NCI-H1436 treated with DMSO at 0.1 percent for 48 hours (cell line): ENCODE measurements around the gene OTOGL.
"Not testable (repeated sequence)": the region's sequence is repeated elsewhere in the genome, so short reads cannot be mapped to it uniquely, and the experiment has no call there.

Source experiments
- DNase-seq: peaks from one replicate; lab custom pipeline; 2025; lab: John Stamatoyannopoulos, UW

OTOGL gene

GRCh38 chr12:80121661-80122060, 22.3 kb downstream of the OTOGL start:
- DNase-seq: no peak

GRCh38 chr12:80129895-80130530, 30.7 kb downstream of the OTOGL start:
- no peak for DNase-seq

- DNase-seq: no peak
Measured at GRCh38 chr12:80135624-80136023, 36.3 kb downstream of the OTOGL start.

DNA sequence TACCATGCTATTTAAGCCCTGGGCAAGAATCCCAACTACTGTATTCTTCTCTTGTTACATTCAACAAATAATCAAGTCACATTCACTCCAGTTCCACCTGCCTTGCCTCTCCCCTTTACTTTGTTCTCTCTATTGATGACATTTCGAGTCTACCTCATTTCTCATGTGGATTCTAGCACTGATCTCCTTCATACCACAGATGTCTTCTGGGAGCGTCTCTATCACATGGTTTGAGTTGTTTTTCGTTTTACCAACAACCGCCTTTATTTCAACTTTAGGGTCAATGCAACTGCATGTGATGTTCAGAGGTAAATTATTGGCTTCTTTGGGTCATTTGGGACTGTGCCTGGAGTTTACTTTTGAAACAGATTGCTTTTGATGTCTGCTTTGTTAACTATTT, 40.7 kb downstream of the OTOGL start:
- no peak for DNase-seq

DNA sequence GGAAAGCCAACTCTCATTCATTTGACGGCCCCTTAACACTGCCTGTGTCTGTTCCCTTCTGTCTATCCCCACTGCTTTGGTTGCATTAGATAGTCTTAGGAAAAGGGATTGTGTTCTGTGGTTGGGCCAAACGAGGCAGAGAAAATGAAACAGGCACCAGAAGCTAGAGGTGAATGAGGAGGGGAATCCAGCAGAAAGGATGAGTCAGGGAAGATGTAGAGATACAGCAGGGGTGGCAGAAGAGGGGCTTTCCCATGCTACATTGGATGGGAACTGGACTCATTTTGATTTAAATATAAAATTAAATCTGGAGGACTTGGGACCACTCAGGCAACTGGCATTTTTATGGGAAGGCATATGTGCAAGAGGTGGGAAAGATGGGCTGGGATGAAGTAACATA, 43.3 kb downstream of the OTOGL start:
- DNase-seq: no peak

DNA sequence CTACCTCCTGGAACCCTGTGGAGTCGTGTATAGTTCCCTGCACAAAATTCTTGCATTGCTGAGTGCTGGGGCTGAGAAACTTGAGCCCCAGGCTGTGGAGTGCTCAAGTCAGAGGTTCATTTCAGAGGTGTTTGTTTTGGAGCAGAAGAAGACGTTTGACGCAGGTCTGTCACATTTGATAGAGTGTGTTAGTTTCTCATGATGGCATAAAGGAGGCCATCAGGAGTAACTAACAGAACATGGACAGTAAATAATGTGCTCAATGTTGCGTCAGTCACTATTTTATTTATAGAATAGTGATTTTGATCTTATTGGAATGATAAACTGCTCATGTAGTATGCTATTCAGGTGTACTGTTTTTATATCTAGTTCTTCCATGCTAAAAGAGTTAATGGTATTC, 44.2 kb downstream of the OTOGL start:
- no peak for DNase-seq

DNA sequence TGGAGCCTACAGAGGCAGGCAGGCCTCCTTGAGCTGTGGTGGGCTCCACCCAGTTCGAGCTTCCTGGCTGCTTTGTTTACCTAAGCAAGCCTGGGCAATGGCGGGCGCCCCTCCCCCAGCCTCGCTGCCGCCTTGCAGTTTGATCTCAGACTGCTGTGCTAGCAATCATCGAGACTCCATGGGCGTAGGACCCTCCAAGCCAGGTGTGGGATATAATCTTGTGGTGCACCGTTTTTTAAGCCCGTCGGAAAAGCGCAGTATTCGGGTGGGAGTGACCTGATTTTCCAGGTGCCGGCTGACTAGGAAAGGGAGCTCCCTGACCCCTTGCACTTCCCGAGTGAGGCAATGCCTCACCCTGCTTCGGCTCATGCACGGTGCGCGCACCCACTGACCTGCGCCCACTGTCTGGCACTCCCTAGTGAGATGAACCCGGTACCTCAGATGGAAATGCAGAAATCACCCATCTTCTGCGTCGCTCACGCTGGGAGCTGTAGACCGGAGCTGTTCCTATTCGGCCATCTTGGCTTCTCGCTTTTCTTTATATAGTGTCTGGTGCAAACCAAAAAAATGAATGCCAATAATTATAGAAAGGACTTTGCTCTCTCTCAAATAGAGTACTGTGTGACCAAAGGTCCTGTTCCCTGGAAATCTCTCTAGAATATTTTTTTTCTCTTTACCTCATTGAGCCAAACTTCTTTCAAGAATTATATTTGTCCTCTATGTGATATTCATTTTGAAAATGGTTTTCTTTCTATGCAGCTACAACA, 50.4 kb downstream of the OTOGL start:
- DNase-seq: not testable (repeated sequence)

GRCh38 chr12:80151131-80151530, 51.8 kb downstream of the OTOGL start:
- no peak for DNase-seq

DNA sequence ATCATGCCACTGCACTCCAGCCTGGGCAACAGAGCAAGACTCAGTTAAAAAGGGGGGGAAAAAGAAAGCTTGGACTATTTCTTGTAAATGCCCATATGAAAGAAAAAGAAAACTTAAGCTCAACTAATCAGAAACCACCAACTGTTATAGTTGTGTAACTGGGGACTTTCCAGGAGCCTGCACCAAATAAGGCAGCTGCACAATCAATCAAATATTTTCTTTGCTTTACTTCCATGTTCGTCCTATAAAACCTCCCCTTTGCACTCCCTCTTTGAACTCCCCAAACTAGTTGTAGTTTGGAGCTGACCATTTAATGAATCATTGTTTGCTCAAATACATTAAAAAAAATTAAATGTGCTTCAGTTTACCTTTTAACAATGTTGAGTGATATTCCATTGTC, 54.9 kb downstream of the OTOGL start:
- DNase-seq: no peak

- DNase-seq: no peak
Measured at GRCh38 chr12:80156306-80156705, 57.0 kb downstream of the OTOGL start.

GRCh38 chr12:80157645-80158044, 58.3 kb downstream of the OTOGL start:
- no peak for DNase-seq

GRCh38 chr12:80161612-80162011, 62.3 kb downstream of the OTOGL start:
- DNase-seq: no peak

GRCh38 chr12:80162177-80162576, 62.8 kb downstream of the OTOGL start:
- no peak for DNase-seq

- DNase-seq: no peak
Measured at GRCh38 chr12:80165746-80166145, 66.4 kb downstream of the OTOGL start.

DNA sequence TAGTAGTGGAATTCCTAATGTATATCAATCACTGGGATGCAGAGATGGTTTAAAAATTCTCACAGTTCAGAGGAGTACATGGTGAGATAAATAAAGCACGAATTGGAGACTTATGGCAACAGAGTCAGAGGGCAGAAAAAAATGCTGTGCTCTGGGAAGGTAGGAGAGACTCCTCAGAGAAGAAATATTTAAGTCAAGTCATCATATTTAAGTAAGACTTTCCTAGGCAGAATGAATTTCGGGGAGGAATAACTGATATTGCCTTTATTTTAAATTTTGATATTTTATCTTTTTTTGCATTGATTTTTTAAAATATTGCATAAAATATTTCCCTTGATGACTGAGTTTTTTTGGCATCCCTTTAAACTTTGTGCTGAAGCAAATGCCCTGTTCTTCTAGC, 67.4 kb downstream of the OTOGL start:
- DNase-seq: no peak

DNA sequence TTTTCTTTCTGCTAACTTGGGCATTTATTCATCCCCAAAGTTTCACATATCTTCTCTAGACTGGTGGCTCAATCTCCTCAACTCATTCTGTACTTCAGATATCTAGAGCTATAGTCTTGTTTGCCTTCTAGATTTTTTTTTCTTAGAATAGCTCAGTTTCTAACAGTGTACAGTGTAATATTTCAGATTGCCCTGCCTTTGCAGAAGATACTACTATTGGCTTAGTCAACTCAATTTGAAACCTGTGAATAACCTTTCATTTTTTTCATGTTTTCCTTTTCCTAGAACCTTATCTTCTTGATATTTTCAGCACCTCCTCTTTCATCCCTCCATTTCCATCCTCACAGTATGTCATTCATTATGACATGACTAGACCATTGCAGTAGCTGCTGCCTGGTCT, 69.6 kb downstream of the OTOGL start:
- no peak for DNase-seq

DNA sequence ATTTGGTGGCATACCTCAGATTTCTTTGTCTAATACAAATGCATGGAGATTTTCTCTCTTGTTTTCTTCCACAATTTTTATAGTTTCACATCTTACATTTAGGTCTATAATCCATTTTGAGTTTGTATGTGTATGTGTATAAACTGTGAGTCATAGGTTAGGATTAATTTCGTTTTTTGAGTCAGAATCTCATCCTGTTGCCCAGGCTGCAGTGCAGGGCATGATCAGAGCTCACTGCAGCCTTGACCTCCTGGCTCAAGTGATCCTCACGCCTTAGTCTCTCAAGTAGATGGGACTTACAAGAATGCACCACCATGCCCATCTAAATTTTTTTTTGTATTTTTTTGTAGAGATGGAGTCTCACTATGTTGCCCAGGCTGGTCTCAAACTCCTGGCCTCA, 71.6 kb downstream of the OTOGL start:
- no peak for DNase-seq

- no peak for DNase-seq
Measured at GRCh38 chr12:80173083-80173864, 73.9 kb downstream of the OTOGL start.

DNA sequence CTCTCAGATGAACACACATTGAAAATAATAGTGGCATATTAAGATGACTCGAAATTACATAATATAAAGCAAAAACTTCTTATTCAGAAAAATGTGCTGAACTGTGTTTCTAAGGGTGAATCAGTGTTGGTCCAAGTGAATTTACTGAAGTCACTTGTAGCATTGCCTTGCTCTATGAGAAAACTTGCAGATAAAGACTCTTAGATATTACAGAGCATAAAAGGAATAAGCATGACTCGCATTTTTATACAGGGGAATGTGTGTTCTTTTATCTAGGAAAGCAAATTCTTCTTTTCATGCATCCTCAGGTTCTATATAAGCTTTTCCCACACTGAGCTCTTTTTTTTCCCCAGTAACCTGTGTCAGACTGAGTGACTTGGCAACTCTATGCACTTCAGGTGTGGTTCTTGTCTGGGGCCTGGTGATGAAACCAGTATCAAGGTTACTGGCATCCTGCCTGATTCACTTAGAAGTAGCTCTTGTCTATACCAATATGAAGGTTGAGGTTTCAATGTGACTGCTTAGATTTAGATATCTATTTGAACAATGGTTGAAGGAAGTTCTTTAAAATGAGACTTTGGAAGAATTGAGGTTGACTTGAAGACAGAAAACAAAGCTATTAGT, 76.1 kb downstream of the OTOGL start:
- DNase-seq: no peak

- DNase-seq: no peak
Measured at GRCh38 chr12:80176706-80177105, 77.4 kb downstream of the OTOGL start.

DNA sequence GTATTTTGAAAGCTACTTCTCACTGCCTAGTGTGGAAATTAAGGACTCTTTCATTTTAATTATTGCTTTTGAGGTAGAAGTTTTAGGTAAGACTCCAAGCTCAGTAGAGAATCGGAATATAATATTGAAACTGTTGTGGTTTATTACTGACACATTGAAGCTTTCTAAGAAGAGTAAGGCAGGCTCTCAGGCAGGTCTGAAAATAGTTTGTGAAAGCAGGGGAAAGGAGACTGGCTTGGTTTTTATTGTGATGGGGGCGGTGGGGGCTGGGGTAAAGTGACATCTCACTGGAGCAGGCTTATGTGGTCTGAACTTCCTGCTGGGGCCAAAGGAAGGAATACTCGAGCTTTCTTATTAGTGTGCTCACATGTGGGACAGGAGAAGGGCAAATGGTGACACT, 79.5 kb downstream of the OTOGL start:
- no peak for DNase-seq

- no peak for DNase-seq
Measured at GRCh38 chr12:80183939-80184338, 84.6 kb downstream of the OTOGL start.

DNA sequence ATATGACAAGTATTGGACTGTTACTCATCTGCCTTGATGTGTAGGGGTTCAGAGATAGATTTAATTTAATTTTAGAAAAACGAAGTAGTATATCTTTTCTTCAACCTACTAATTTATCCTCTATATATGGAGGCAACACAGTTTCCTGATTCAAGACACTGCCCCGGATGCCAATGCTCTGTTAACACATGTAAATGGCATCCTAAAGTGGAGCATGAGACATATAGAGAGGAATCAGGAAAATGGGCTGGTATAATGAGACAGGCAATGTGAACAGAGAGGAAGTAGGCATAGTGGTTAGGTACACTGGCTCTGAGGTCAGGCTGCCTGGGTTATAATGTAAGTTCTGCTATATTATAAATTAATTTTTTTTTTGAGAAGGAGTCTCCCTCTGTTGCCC, 85.6 kb downstream of the OTOGL start:
- DNase-seq: no peak
